CD14-positive monocyte (primary cell): ENCODE measurements around the gene NRXN3. TPM values are rescaled to one million over a fixed set of nuclear protein-coding genes. Genes with fewer than 3 reads are reported as not detected.

Experiments used
- DNase-seq, 3 donors: peaks; one replicate each; pipeline ENCODE4 v3.0.0-alpha.2; 2011 to 2022
- H2AFZ ChIP-seq: 2 replicates; pipeline ENCODE4 v1.6.0; 2012; ENCODE audit warnings: mild to moderate bottlenecking, low read depth, low read length, inconsistent platforms; ENCODE audit not compliant: insufficient read depth, poor library complexity, severe bottlenecking
- H3K27ac ChIP-seq, 2 donors: 1 replicate in 1 of 2; 2 replicates in 1 of 2; pipeline ENCODE4 v1.5.1; 2012 to 2013; ENCODE audit warnings: low read length in 2 of 2, control low read depth in 1 of 2, inconsistent platforms in 1 of 2, low read depth in 1 of 2, mild to moderate bottlenecking in 1 of 2
- H3K27me3 ChIP-seq, 2 donors: one replicate each; pipeline versions ENCODE4 v1.6.0 to v1.6.1; 2011 to 2013; ENCODE audit warnings: low read length in 2 of 2; ENCODE audit not compliant: control insufficient read depth in 2 of 2, insufficient read depth in 2 of 2
- H3K36me3 ChIP-seq, 2 donors: replicated peaks in 1 of 2; 1 replicate in 1 of 2; 2 replicates in 1 of 2; pipeline versions ENCODE4 v1.5.1 to v1.6.1; 2012 to 2013; ENCODE audit warnings: low read length in 2 of 2, control low read depth in 1 of 2, inconsistent platforms in 1 of 2, mild to moderate bottlenecking in 1 of 2; ENCODE audit not compliant: insufficient read depth in 2 of 2, control insufficient read depth in 1 of 2
- H3K4me1 ChIP-seq, 2 donors: 1 replicate in 1 of 2; 2 replicates in 1 of 2; pipeline versions ENCODE4 v1.5.1 to v1.6.1; 2012 to 2013; ENCODE audit warnings: low read length in 2 of 2, control low read depth in 1 of 2, inconsistent platforms in 1 of 2, mild to moderate bottlenecking in 1 of 2, moderate library complexity in 1 of 2; ENCODE audit not compliant: insufficient read depth in 2 of 2, control insufficient read depth in 1 of 2
- H3K4me2 ChIP-seq: replicated peaks from 2 replicates; pipeline ENCODE3; 2012; ENCODE audit warnings: low read length, moderate library complexity, mild to moderate bottlenecking; ENCODE audit not compliant: poor library complexity, severe bottlenecking; ENCODE audit errors: extremely low read depth
- H3K4me3 ChIP-seq, 3 experiments: fragments of 200-600 bp in 1 of 3; sonication (generic) in 1 of 3; replicated peaks in 1 of 3; 1 replicate in 2 of 3; 2 replicates in 1 of 3; pipeline ENCODE4 v1.5.1; 2011 to 2013; ENCODE audit warnings: low read length in 3 of 3, mild to moderate bottlenecking in 3 of 3, control low read depth in 2 of 3, low read depth in 2 of 3, inconsistent platforms in 1 of 3, moderate library complexity in 1 of 3
- H3K79me2 ChIP-seq: 2 replicates; pipeline ENCODE4 v1.6.0; 2012; ENCODE audit warnings: mild to moderate bottlenecking, control low read depth, inconsistent platforms, low read length, moderate library complexity; ENCODE audit not compliant: insufficient read depth
- H3K9ac ChIP-seq: 2 replicates; pipeline ENCODE4 v1.6.0; 2017; ENCODE audit warnings: low read length, mild to moderate bottlenecking; ENCODE audit not compliant: insufficient read depth, poor library complexity, severe bottlenecking
- H3K9me3 ChIP-seq, 2 donors: replicated peaks in 1 of 2; 1 replicate in 1 of 2; 2 replicates in 1 of 2; pipeline versions ENCODE4 v1.5.1 to v1.6.1; 2012 to 2013; ENCODE audit warnings: low read length in 2 of 2, control low read depth in 1 of 2; ENCODE audit not compliant: control insufficient read depth in 1 of 2, insufficient read depth in 1 of 2
- H4K20me1 ChIP-seq: 2 replicates; pipeline ENCODE4 v1.6.0; 2012; ENCODE audit warnings: mild to moderate bottlenecking, low read length, control low read depth, moderate library complexity; ENCODE audit not compliant: insufficient read depth
- H3K27ac Mint-ChIP-seq, 7 donors: one replicate each; pipeline ENCODE4 v1.8.0; 2020; ENCODE audit warnings: mild to moderate bottlenecking in 7 of 7, mixed read lengths in 7 of 7, moderate library complexity in 6 of 7, inconsistent platforms in 2 of 7
- H3K27me3 Mint-ChIP-seq, 3 donors: one replicate each; pipeline ENCODE4 v1.8.0; 2021 to 2022; ENCODE audit warnings: low read depth in 3 of 3, mild to moderate bottlenecking in 3 of 3, mixed read lengths in 3 of 3, moderate library complexity in 3 of 3, inconsistent platforms in 1 of 3
- H3K36me3 Mint-ChIP-seq, 2 donors: one replicate each; pipeline ENCODE4 v1.8.0; 2020; ENCODE audit warnings: mixed read lengths in 2 of 2, inconsistent platforms in 1 of 2, mild to moderate bottlenecking in 1 of 2
- H3K4me1 Mint-ChIP-seq: one replicate; pipeline ENCODE4 v1.8.0; 2020; ENCODE audit warnings: mild to moderate bottlenecking, mixed read lengths
- H3K4me3 Mint-ChIP-seq, 2 donors: one replicate each; pipeline ENCODE4 v1.8.0; 2020; ENCODE audit warnings: mild to moderate bottlenecking in 2 of 2, mixed read lengths in 2 of 2, moderate library complexity in 1 of 2
- H3K9me3 Mint-ChIP-seq, 7 donors: one replicate each; pipeline ENCODE4 v1.8.0; 2020 to 2022; ENCODE audit warnings: mixed read lengths in 7 of 7, mild to moderate bottlenecking in 6 of 7, moderate library complexity in 6 of 7, inconsistent platforms in 2 of 7
- CTCF ChIP-seq: fragments of 200-600 bp; IDR thresholded peaks from one replicate; pipeline ENCODE4 v1.8.0; 2022; ENCODE audit warnings: antibody characterized with exemption, mild to moderate bottlenecking
- WGBS: methylation state at CpG from one replicate; pipeline ENCODE4 v1.1.5; 2013; ENCODE audit warnings: missing lambda C conversion rate; ENCODE audit not compliant: insufficient coverage; 5-methylcytosine and 5-hydroxymethylcytosine counted together
- intact Hi-C, 2 donors: fragments of 100-400 bp; cut with micrococcal nuclease; formaldehyde crosslinking; loops; one replicate each; pipeline versions ENCODE4 v1.15.0 to v1.15.1; 2023
- polyA plus RNA-seq, 3 donors: library from polyadenylated mRNA; depleted of rRNA in 1 of 3; unstranded in 2 of 3; stranded (reverse) in 1 of 3; fragments of 300-500 nt in 2 of 3; fragments of >200 nt in 1 of 3; fragmentation: Illumina TruSeq in 2 of 3; gene quantifications; 1 replicate in 2 of 3; 2 replicates in 1 of 3; pipeline ENCODE4 v1.2.3, GENCODE V29; 2012 to 2021

NRXN3 gene
- polyA plus RNA-seq, 3 donors = not detected

- Histone ChIP-seq H3K9me3 (no peaks in the 10 kb centered on the region), H3K79me2 (no peaks in the 10 kb centered on the region), H3K4me3 (no peak overlapping the region), H3K27me3 (no peaks in the 10 kb centered on the region), H3K9ac (no peak overlapping the region), H3K4me2 (no peak overlapping the region), H3K4me1 (no peaks in the 10 kb centered on the region), H2AFZ (no peak overlapping the region), H4K20me1 (no peaks in the 10 kb centered on the region), H3K36me3 (no peaks in the 10 kb centered on the region), H3K27ac (no peak overlapping the region)
- H3K27ac Mint-ChIP-seq = no peak overlapping the region
- H3K27me3 Mint-ChIP-seq = peaks cover 0 to 3% (median 0%) of the 10 kb centered on the region in 3 donors
- TF ChIP-seq CTCF = no peak
- no peak overlapping the region for H3K4me3 Mint-ChIP-seq
- H3K9me3 Mint-ChIP-seq = peaks cover 0 to 2% (median 0%) of the 10 kb centered on the region in 7 donors
- intact Hi-C loops = no loop called here
- no peaks in the 10 kb centered on the region for H3K36me3 Mint-ChIP-seq
- H3K4me1 Mint-ChIP-seq = no peaks in the 10 kb centered on the region
- 71% methylated on average over 2 of the region's 3 CpGs for WGBS
- no peak for DNase-seq
These were observed 652.9 kb downstream of the NRXN3 start for GRCh38 chr14:78823035-78823434.

- intact Hi-C loops = no loop called here
- Mint-ChIP-seq H3K27ac (no peak overlapping the region), H3K9me3 (peaks cover 0 to 2% (median 0%) of the 10 kb centered on the region in 7 donors), H3K36me3 (no peaks in the 10 kb centered on the region), H3K27me3 (peaks cover 0 to 3% (median 0%) of the 10 kb centered on the region in 3 donors), H3K4me3 (no peak overlapping the region), H3K4me1 (no peaks in the 10 kb centered on the region)
- Histone ChIP-seq H3K79me2 (no peaks in the 10 kb centered on the region), H2AFZ (no peak overlapping the region), H4K20me1 (no peaks in the 10 kb centered on the region), H3K27ac (no peak overlapping the region), H3K9ac (no peak overlapping the region), H3K4me2 (no peak overlapping the region), H3K9me3 (no peaks in the 10 kb centered on the region), H3K36me3 (no peaks in the 10 kb centered on the region), H3K4me1 (no peaks in the 10 kb centered on the region), H3K4me3 (no peak overlapping the region), H3K27me3 (no peaks in the 10 kb centered on the region)
- TF ChIP-seq CTCF = no peak
- no peak for DNase-seq
- WGBS = 63% methylated on average over 1 of the region's 2 CpGs
These were observed 653.3 kb downstream of the NRXN3 start for GRCh38 chr14:78823516-78823915.
